GM12878 (cell line): Measurements from ENCODE around the gene PPHLN1. TPM values are rescaled to one million over a fixed set of nuclear protein-coding genes. Genes with fewer than 3 reads are reported as not detected.

ENCODE experiments used
- ATAC-seq: fragments of 200-7000 bp; cut with Tn5 transposase; 3 replicates; pipeline ENCODE4 v1.9.1; 2020; ENCODE audit warnings: mild to moderate bottlenecking, moderate library complexity
- Bru-seq: library from RNA; stranded (reverse); fragments of 400-500 nt; gene quantifications from one replicate; lab custom pipeline; 2021; lab: Mats Ljungman, UMichigan
- BruChase-seq, 2 experiments: library from RNA; stranded (reverse); fragments of 400-500 nt; gene quantifications; one replicate each; lab custom pipeline; 2021; lab: Mats Ljungman, UMichigan
- BruUV-seq: library from RNA; stranded (reverse); fragments of 400-500 nt; replicated peaks from 2 replicates; lab custom pipeline; 2021; lab: Mats Ljungman, UMichigan
- CTCF ChIA-PET: fragments of 300-600 bp; sonication (Branson Sonifier 250); formaldehyde crosslinking; extraction: SDS; loops from one replicate; lab custom pipeline; 2021; ENCODE audit warnings: inconsistent platforms; lab: Yijun Ruan, JAX
- POLR2A ChIA-PET: fragments of 350-600 bp; formaldehyde crosslinking; extraction: SDS; loops from one replicate; lab custom pipeline; 2021; ENCODE audit warnings: inconsistent platforms; lab: Charles Lee
- RAD21 ChIA-PET: fragments of 300-600 bp; sonication (Branson Sonifier 250); formaldehyde crosslinking; loops from one replicate; lab custom pipeline; 2023; ENCODE audit warnings: antibody characterized with exemption; ENCODE audit not compliant: unreplicated experiment; lab: Charles Lee
- SMC1A ChIA-PET: fragments of 300-600 bp; sonication (Branson Sonifier 250); formaldehyde crosslinking; loops from one replicate; lab custom pipeline; 2023; ENCODE audit not compliant: unreplicated experiment, uncharacterized antibody; lab: Charles Lee
- DNase-seq: peaks from one replicate; pipeline ENCODE4 v3.0.0-alpha.2; 2011; ENCODE audit warnings: low read depth, low spot score
- FAIRE-seq: peaks from 3 replicates; lab custom pipeline; 2011; peaks lifted over from hg19 to GRCh38; lab: Jason Lieb, UNC
- H2AFZ ChIP-seq: 2 replicates; pipeline ENCODE4 v1.6.0; 2011; ENCODE audit warnings: low read depth, low read length, control low read depth; ENCODE audit not compliant: control insufficient read depth
- H3K27ac ChIP-seq: 2 replicates; pipeline ENCODE4 v1.5.1; 2011; ENCODE audit warnings: control low read depth; ENCODE audit not compliant: control insufficient read depth, insufficient read depth
- H3K27me3 ChIP-seq, 2 experiments: replicated peaks in 1 of 2; 2 replicates each; pipeline versions ENCODE4 v1.6.0 to v1.6.1; 2011; ENCODE audit warnings: low read length in 1 of 2; ENCODE audit not compliant: control insufficient read depth in 2 of 2, insufficient read depth in 2 of 2
- H3K36me3 ChIP-seq, 2 experiments: 2 replicates each; pipeline ENCODE4 v1.5.1; 2011; ENCODE audit warnings: low read length in 1 of 2; ENCODE audit not compliant: control insufficient read depth in 2 of 2, insufficient read depth in 2 of 2
- H3K4me1 ChIP-seq: 2 replicates; pipeline ENCODE4 v1.6.1; 2011; ENCODE audit warnings: mild to moderate bottlenecking, low read length, moderate library complexity, mixed read lengths; ENCODE audit not compliant: control insufficient read depth, insufficient read depth
- H3K4me2 ChIP-seq: 2 replicates; pipeline ENCODE4 v1.6.0; 2011; ENCODE audit warnings: control low read depth; ENCODE audit not compliant: control insufficient read depth, insufficient read depth
- H3K4me3 ChIP-seq: fragments of 200-600 bp; sonication (generic); 2 replicates; pipeline ENCODE4 v1.5.1; 2016
- H3K79me2 ChIP-seq: 2 replicates; pipeline ENCODE4 v1.6.0; 2011; ENCODE audit warnings: low read length; ENCODE audit not compliant: control insufficient read depth, insufficient read depth
- H3K9ac ChIP-seq: 2 replicates; pipeline ENCODE4 v1.8.0; 2011; ENCODE audit warnings: low read length, control low read depth, mixed read lengths; ENCODE audit not compliant: control insufficient read depth, insufficient read depth
- H3K9me3 ChIP-seq: replicated peaks from 3 replicates; pipeline ENCODE4 v1.5.1; 2011; ENCODE audit warnings: mild to moderate bottlenecking, low read length; ENCODE audit not compliant: control insufficient read depth, insufficient read depth
- H4K20me1 ChIP-seq: 2 replicates; pipeline ENCODE4 v1.6.0; 2011; ENCODE audit not compliant: control insufficient read depth, insufficient read depth
- E2F8 ChIP-seq: fragments of 450-650 bp; IDR thresholded peaks from 2 replicates; pipeline ENCODE4 v1.6.1; 2018; ENCODE audit warnings: mild to moderate bottlenecking, low read depth, moderate library complexity; ENCODE audit not compliant: partially characterized antibody
- GATAD2B ChIP-seq: fragments of 450-650 bp; conservative IDR thresholded peaks from 2 replicates; pipeline ENCODE4 v1.6.1; 2017; ENCODE audit warnings: low read depth, mild to moderate bottlenecking, moderate library complexity
- IRF3 ChIP-seq: fragments of 450-650 bp; IDR thresholded peaks from 2 replicates; pipeline ENCODE4 v1.6.1; 2014; ENCODE audit warnings: mild to moderate bottlenecking
- NR2C1 ChIP-seq: fragments of 450-650 bp; IDR thresholded peaks from 2 replicates; pipeline ENCODE4 v1.6.1; 2017; ENCODE audit warnings: antibody characterized with exemption, mild to moderate bottlenecking, moderate library complexity
- SREBF1 ChIP-seq: IDR thresholded peaks from 2 replicates; pipeline ENCODE4 v1.6.1; 2012; ENCODE audit warnings: mild to moderate bottlenecking, low read length
- ZNF592 ChIP-seq: fragments of 450-650 bp; IDR thresholded peaks from 2 replicates; pipeline ENCODE4 v1.6.1; 2017; ENCODE audit warnings: mild to moderate bottlenecking, moderate library complexity
- WGBS: methylation state at CpG from one replicate; pipeline ENCODE4 v1.1.6; 2016; ENCODE audit warnings: low lambda C conversion rate; ENCODE audit not compliant: insufficient replicate concordance, insufficient coverage; ENCODE audit errors: missing lambda C conversion rate; 5-methylcytosine and 5-hydroxymethylcytosine counted together
- in situ Hi-C: fragments of 300-500 bp; cut with MboI; formaldehyde crosslinking; loops from 9 replicates; pipeline ENCODE4 v1.14.3; 2018; ENCODE audit warnings: mixed read lengths
- intact Hi-C: fragments of 100-400 bp; cut with micrococcal nuclease; formaldehyde crosslinking; loops from one replicate; pipeline ENCODE4 v1.14.2; 2022; ENCODE audit not compliant: unreplicated experiment
- long read RNA-seq, 2 experiments: library from polyadenylated mRNA; unstranded; transcript quantifications; one replicate each; pipeline ENCODE4 v2.0.0, GENCODE V29; 2019 to 2020
- polyA minus RNA-seq, 3 experiments: library from RNA; depleted of rRNA, polyadenylated mRNA; stranded (reverse); fragments of >200 nt; gene quantifications; 2 replicates each; pipeline ENCODE4 v1.2.3, GENCODE V29; 2011
- polyA plus RNA-seq, 11 experiments: library from polyadenylated mRNA; depleted of rRNA in 4 of 11; unstranded in 6 of 11; stranded (reverse) in 5 of 11; fragments of >200 nt; fragmentation: Nextera tagmentation in 4 of 11; fragmentation: Illumina TruSeq in 1 of 11; extraction: Ambion mirVana in 4 of 11; extraction: Trizol in 1 of 11; gene quantifications; 1 replicate in 1 of 11; 2 replicates in 10 of 11; pipeline versions ENCODE4 v1.2.1 to v1.2.3, GENCODE V29; 2011 to 2016; ENCODE audit warnings: inconsistent platforms in 2 of 11, missing spikeins in 2 of 11, low read depth in 1 of 11
- total RNA-seq, 4 experiments: library from RNA; depleted of rRNA in 3 of 4; stranded (reverse); fragments of >200 nt in 3 of 4; fragmentation: Illumina TruSeq in 1 of 4; extraction: Trizol in 1 of 4; gene quantifications; 2 replicates each; pipeline versions ENCODE4 v1.2.1 to v1.2.3, GENCODE V29; 2013 to 2021

Gene PPHLN1
- 276 and 279 TPM in 2 replicates for total RNA-seq (2013; cell fraction: nucleolus; rRNA removed)
- 73.7 and 85.3 TPM in 2 replicates for total RNA-seq (2014; rRNA removed)
- total RNA-seq (2014; rRNA removed; fragmentation: Illumina TruSeq; extraction: Trizol), result 87.8 and 91.2 TPM in 2 replicates
- 68.2 and 73.6 TPM in 2 replicates for total RNA-seq (2021)
- 51.4 TPM for polyA plus RNA-seq (2011; ENCODE audit: low read depth)
- polyA plus RNA-seq (2011; rRNA removed), result 93.0 and 124 TPM in 2 replicates
- 32.0 and 34.9 TPM in 2 replicates for polyA plus RNA-seq (2011; cell fraction: cytosol; rRNA removed)
- polyA plus RNA-seq (2011; cell fraction: nucleus; rRNA removed), result 99.6 and 125 TPM in 2 replicates
- polyA plus RNA-seq (2012), result 55.7 and 56.8 TPM in 2 replicates
- 104 and 122 TPM in 2 replicates for polyA plus RNA-seq (2014; fragmentation: Illumina TruSeq; extraction: Trizol)
- 100 to 1,000 TPM; 117 TPM for polyA plus RNA-seq (2014; fragmentation: Nextera tagmentation; extraction: Ambion mirVana)
- 74.7 and 76.8 TPM in 2 replicates for polyA plus RNA-seq (2014; rRNA removed)
- 10 to 100 TPM; 91.0 to 97.6 TPM for polyA plus RNA-seq (2016; fragmentation: Nextera tagmentation; extraction: Ambion mirVana)
- 43.7 and 61.2 TPM in 2 replicates for polyA minus RNA-seq (2011; rRNA and poly(A)+ RNA removed)
- 18.3 and 22.6 TPM in 2 replicates for polyA minus RNA-seq (2011; cell fraction: cytosol; rRNA and poly(A)+ RNA removed)
- polyA minus RNA-seq (2011; cell fraction: nucleus; rRNA and poly(A)+ RNA removed), result 47.0 and 101 TPM in 2 replicates
- percentile 79 among the genes with signal in this experiment for Bru-seq, nascent RNA
- BruChase-seq, experiment 1, labeled RNA remaining after a 6-hour chase, result percentile 76 among the genes with signal in this experiment
- percentile 76 among the genes with signal in this experiment for BruChase-seq, experiment 2, labeled RNA remaining after a 2-hour chase
- long read RNA-seq, experiment 1, full-length matches to known transcripts, result 34 of 54 reads
- long read RNA-seq, experiment 1, partial matches to known transcripts, result 9 of 54 reads
- long read RNA-seq, experiment 1, other reads (novel, unspliced or antisense), result 11 of 54 reads
- long read RNA-seq, experiment 2, full-length matches to known transcripts, result 341 of 530 reads
- long read RNA-seq, experiment 2, partial matches to known transcripts, result 153 of 530 reads
- long read RNA-seq, experiment 2, other reads (novel, unspliced or antisense), result 36 of 530 reads

GRCh38 chr12:42325653-42326474 lies at the start of gene PPHLN1, which contains the start of gene ZCRB1:
Gene PPHLN1 (plus strand): TSS chr12:42326167. CDS start chr12:42335903, 9,736 bp downstream.
Gene ZCRB1 (minus strand): TSS chr12:42326094. CDS start chr12:42324102, 1,992 bp downstream.
- WGBS, result under 1% methylated on average over 55 of the region's 55 CpGs
- H3K9me3 ChIP-seq, result no peaks in the 10 kb centered on the region
- ChIA-PET RAD21 (interaction anchor here (1.5 to 2.8 kb wide), 2 partner anchors 26 to 43 kb away, joined by 3 to 9 read pairs; no protein-coding TSS in a partner anchor), CTCF (interaction anchor here (0.7 to 2.0 kb wide), 3 partner anchors 30 to 89 kb away, joined by 3 to 7 read pairs (median 4); no protein-coding TSS in a partner anchor), SMC1A (interaction anchor here (0.6 to 2.0 kb wide), 9 partner anchors 9 to 301 kb away, joined by 3 to 10 read pairs (median 3); partner anchors contain the start of gene GXYLT1), POLR2A (interaction anchor here (1.9 kb wide), 1 partner anchor 181 kb away, joined by 8 read pairs; the partner anchor contains the start of gene GXYLT1)
- peak within 1 kb of the TSS; percentile 97 for H3K4me3 ChIP-seq
- no peak for FAIRE-seq
- ATAC-seq, result peak; percentile 95
- peaks cover 55% of the 10 kb centered on the region for H3K79me2 ChIP-seq
- TSS peak; percentile 80 for BruUV-seq
- in situ Hi-C loops, result loop anchor here (5.0 kb wide), 1 partner anchor 194 kb away; no protein-coding TSS in a partner anchor
- H3K27ac ChIP-seq, result peak within 1 kb of the TSS; percentile 84
- peak within 1 kb of the TSS; percentile 91 for H3K4me2 ChIP-seq
- H3K9ac ChIP-seq, result peak within 1 kb of the TSS; percentile 93
- no peaks in the 10 kb centered on the region for H4K20me1 ChIP-seq
- intact Hi-C loops, result loop anchor here (1.0 to 5.0 kb wide), 3 partner anchors 27 to 184 kb away; partner anchors contain the start of genes GXYLT1 and YAF2
- H3K27me3 ChIP-seq, result no peaks in the 10 kb centered on the region
- H3K36me3 ChIP-seq, result no peaks in the 10 kb centered on the region
- peak within 1 kb of the TSS; percentile 93 for H2AFZ ChIP-seq
- peaks cover 7% of the 10 kb centered on the region for H3K4me1 ChIP-seq
- no peak for DNase-seq
- TF ChIP-seq E2F8 (peak; percentile 60), GATAD2B (peak; percentile 63; the same call in 1 of the 2 replicates), SREBF1 (no peak), NR2C1 (peak; percentile 24; the same call in 1 of the 2 replicates), ZNF592 (no peak), IRF3 (no peak)
